PC-3 (cell line): ENCODE data around the gene UMODL1. TPM values are rescaled to one million over a fixed set of nuclear protein-coding genes. Genes with fewer than 3 reads are reported as not detected.

ENCODE experiments used
- ATAC-seq: fragments of 200-7000 bp; cut with Tn5 transposase; 2 replicates; pipeline ENCODE4 v1.9.1; 2020; ENCODE audit warnings: mild to moderate bottlenecking, moderate library complexity
- BruUV-seq: library from RNA; stranded (reverse); fragments of 400-500 nt; replicated peaks from 2 replicates; lab custom pipeline; 2021; lab: Mats Ljungman, UMichigan
- CTCF ChIA-PET: fragments of 300-600 bp; sonication (Branson Sonifier 250); formaldehyde crosslinking; loops from one replicate; lab custom pipeline; 2022; ENCODE audit warnings: antibody characterized with exemption; lab: Charles Lee
- POLR2A ChIA-PET: fragments of 300-600 bp; sonication (Branson Sonifier 250); formaldehyde crosslinking; loops from one replicate; lab custom pipeline; 2022; ENCODE audit warnings: antibody characterized with exemption; ENCODE audit not compliant: unreplicated experiment; lab: Charles Lee
- DNase-seq: peaks from one replicate; pipeline ENCODE4 v3.0.0-alpha.2; 2015
- H2AFZ ChIP-seq: fragments of 300-600 bp; sonication (generic); 2 replicates; pipeline ENCODE4 v1.6.0; 2016; ENCODE audit warnings: antibody characterized with exemption, low read length
- H3F3A ChIP-seq: fragments of 300-600 bp; sonication (generic); one replicate; pipeline ENCODE4 v1.6.0; 2017; ENCODE audit warnings: antibody characterized with exemption, low read length, control low read depth, mild to moderate bottlenecking; ENCODE audit not compliant: unreplicated experiment
- H3K27ac ChIP-seq: fragments of 300-600 bp; sonication (generic); 2 replicates; pipeline ENCODE4 v1.5.1; 2016; ENCODE audit warnings: mild to moderate bottlenecking, low read length
- H3K27me3 ChIP-seq: fragments of 300-600 bp; sonication (generic); 2 replicates; pipeline ENCODE4 v1.6.1; 2016; ENCODE audit warnings: low read length, mixed read lengths
- H3K36me3 ChIP-seq: fragments of 300-600 bp; sonication (generic); 2 replicates; pipeline ENCODE4 v1.6.1; 2016; ENCODE audit warnings: low read depth, mixed run types, low read length, mixed read lengths
- H3K4me1 ChIP-seq: fragments of 300-600 bp; sonication (generic); 2 replicates; pipeline ENCODE4 v1.5.1; 2016; ENCODE audit warnings: low read length; ENCODE audit not compliant: insufficient read depth
- H3K4me2 ChIP-seq: fragments of 300-600 bp; sonication (generic); 2 replicates; pipeline ENCODE4 v1.6.0; 2016; ENCODE audit warnings: low read length
- H3K4me3 ChIP-seq: fragments of 300-600 bp; sonication (generic); 2 replicates; pipeline ENCODE4 v1.5.1; 2016; ENCODE audit warnings: mild to moderate bottlenecking, low read length, mixed read lengths
- H3K79me2 ChIP-seq: fragments of 300-600 bp; sonication (generic); 2 replicates; pipeline ENCODE4 v1.6.1; 2017; ENCODE audit warnings: low read length, mixed read lengths
- H3K9ac ChIP-seq: fragments of 300-600 bp; sonication (generic); 2 replicates; pipeline ENCODE4 v1.6.0; 2016; ENCODE audit warnings: mild to moderate bottlenecking, low read length
- H3K9me2 ChIP-seq: fragments of 300-600 bp; sonication (generic); replicated peaks from 2 replicates; pipeline ENCODE4 v1.6.1; 2016; ENCODE audit warnings: mixed run types, low read length, mixed read lengths
- H3K9me3 ChIP-seq: fragments of 300-600 bp; sonication (generic); 2 replicates; pipeline ENCODE4 v1.6.1; 2016; ENCODE audit warnings: low read length, mixed read lengths
- H4K20me1 ChIP-seq: fragments of 300-600 bp; sonication (generic); 2 replicates; pipeline ENCODE4 v1.6.1; 2016; ENCODE audit warnings: low read length, mixed read lengths
- EZH2 ChIP-seq: fragments of 300-600 bp; sonication (generic); IDR thresholded peaks from one replicate; pipeline ENCODE4 v1.6.1; 2017; ENCODE audit warnings: antibody characterized with exemption, mild to moderate bottlenecking, low read length; ENCODE audit not compliant: unreplicated experiment
- EZH2phosphoT487 ChIP-seq: fragments of 300-600 bp; sonication (generic); IDR thresholded peaks from 2 replicates; pipeline ENCODE4 v1.6.1; 2018; ENCODE audit warnings: mild to moderate bottlenecking, antibody characterized with exemption, low read length, borderline replicate concordance
- intact Hi-C: fragments of 100-400 bp; cut with micrococcal nuclease; formaldehyde crosslinking; loops from 2 replicates; pipeline ENCODE4 v1.9.0; 2023
- total RNA-seq: library from RNA; depleted of rRNA; stranded (reverse); fragments of >200 nt; gene quantifications from 2 replicates; pipeline ENCODE4 v1.2.3, GENCODE V29; 2014
- TF ChIP-seq, protein P1 (sequence below): fragments of 300-600 bp; sonication (generic); conservative IDR thresholded peaks from 2 replicates; pipeline ENCODE4 v1.5.1; 2017; ENCODE audit warnings: antibody characterized with exemption, low read depth, mild to moderate bottlenecking, low read length

UMODL1 gene
- total RNA-seq, 1 experiment from 2014 or later = not detected

- BruUV-seq = no TSS peak
- CTCF ChIA-PET = interaction anchor here (0.6 kb wide), 1 partner anchor 116 kb away, joined by 3 read pairs; no protein-coding TSS in a partner anchor
- Histone ChIP-seq H3K9me2 (no peaks in the 10 kb centered on the region), H3F3A (no peaks in the 10 kb centered on the region), H3K27ac (no peak overlapping the region), H3K4me2 (no peak overlapping the region), H2AFZ (no peak overlapping the region), H4K20me1 (no peaks in the 10 kb centered on the region), H3K4me1 (no peaks in the 10 kb centered on the region), H3K36me3 (no peaks in the 10 kb centered on the region), H3K79me2 (no peaks in the 10 kb centered on the region), H3K27me3 (no peaks in the 10 kb centered on the region), H3K9me3 (no peaks in the 10 kb centered on the region), H3K9ac (no peak overlapping the region), H3K4me3 (no peak overlapping the region)
- intact Hi-C loops = no loop called here
- ATAC-seq (no peak), DNase-seq (no peak)
- TF ChIP-seq EZH2 = no peak
- POLR2A ChIA-PET = no interaction called here
Measured at GRCh38 chr21:42142627-42143026, 71.5 kb downstream of the UMODL1 start.

- H2AFZ ChIP-seq = no peak overlapping the region
- H3K27me3 ChIP-seq = no peaks in the 10 kb centered on the region
- ChIA-PET POLR2A (no interaction called here), CTCF (no interaction called here)
- no peak overlapping the region for H3K4me3 ChIP-seq
- no peaks in the 10 kb centered on the region for H3F3A ChIP-seq
- DNase-seq (no peak), ATAC-seq (no peak)
- H3K4me2 ChIP-seq = no peak overlapping the region
- no peaks in the 10 kb centered on the region for H4K20me1 ChIP-seq
- no peak overlapping the region for H3K9ac ChIP-seq
- BruUV-seq = no TSS peak
- no peaks in the 10 kb centered on the region for H3K9me3 ChIP-seq
- H3K27ac ChIP-seq = no peak overlapping the region
- no peaks in the 10 kb centered on the region for H3K9me2 ChIP-seq
- no peaks in the 10 kb centered on the region for H3K79me2 ChIP-seq
- no peaks in the 10 kb centered on the region for H3K36me3 ChIP-seq
- TF ChIP-seq EZH2 (no peak), EZH2phosphoT487 (no peak)
- TF ChIP-seq, protein P1, sequence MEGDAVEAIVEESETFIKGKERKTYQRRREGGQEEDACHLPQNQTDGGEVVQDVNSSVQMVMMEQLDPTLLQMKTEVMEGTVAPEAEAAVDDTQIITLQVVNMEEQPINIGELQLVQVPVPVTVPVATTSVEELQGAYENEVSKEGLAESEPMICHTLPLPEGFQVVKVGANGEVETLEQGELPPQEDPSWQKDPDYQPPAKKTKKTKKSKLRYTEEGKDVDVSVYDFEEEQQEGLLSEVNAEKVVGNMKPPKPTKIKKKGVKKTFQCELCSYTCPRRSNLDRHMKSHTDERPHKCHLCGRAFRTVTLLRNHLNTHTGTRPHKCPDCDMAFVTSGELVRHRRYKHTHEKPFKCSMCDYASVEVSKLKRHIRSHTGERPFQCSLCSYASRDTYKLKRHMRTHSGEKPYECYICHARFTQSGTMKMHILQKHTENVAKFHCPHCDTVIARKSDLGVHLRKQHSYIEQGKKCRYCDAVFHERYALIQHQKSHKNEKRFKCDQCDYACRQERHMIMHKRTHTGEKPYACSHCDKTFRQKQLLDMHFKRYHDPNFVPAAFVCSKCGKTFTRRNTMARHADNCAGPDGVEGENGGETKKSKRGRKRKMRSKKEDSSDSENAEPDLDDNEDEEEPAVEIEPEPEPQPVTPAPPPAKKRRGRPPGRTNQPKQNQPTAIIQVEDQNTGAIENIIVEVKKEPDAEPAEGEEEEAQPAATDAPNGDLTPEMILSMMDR = no peak
- intact Hi-C loops = no loop called here
- H3K4me1 ChIP-seq = no peaks in the 10 kb centered on the region
Measured at GRCh38 chr21:42143111-42143510, 72.0 kb downstream of the UMODL1 start.

GRCh38 chr21:42144221-42144620, 73.1 kb downstream of the UMODL1 start:
- no peaks in the 10 kb centered on the region for H3K36me3 ChIP-seq
- ATAC-seq (no peak), DNase-seq (no peak)
- H4K20me1 ChIP-seq = no peaks in the 10 kb centered on the region
- no peaks in the 10 kb centered on the region for H3K9me2 ChIP-seq
- no peak overlapping the region for H3K9ac ChIP-seq
- no peak overlapping the region for H2AFZ ChIP-seq
- intact Hi-C loops = no loop called here
- no peak overlapping the region for H3K27ac ChIP-seq
- ChIA-PET CTCF (no interaction called here), POLR2A (no interaction called here)
- no peak overlapping the region for H3K4me2 ChIP-seq
- no TSS peak for BruUV-seq
- H3K4me3 ChIP-seq = no peak overlapping the region
- no peaks in the 10 kb centered on the region for H3K27me3 ChIP-seq
- no peaks in the 10 kb centered on the region for H3K4me1 ChIP-seq
- TF ChIP-seq EZH2 (no peak), EZH2phosphoT487 (no peak)
- TF ChIP-seq, protein P1 = no peak
- H3K9me3 ChIP-seq = no peaks in the 10 kb centered on the region
- H3K79me2 ChIP-seq = no peaks in the 10 kb centered on the region
- H3F3A ChIP-seq = no peaks in the 10 kb centered on the region
